ENCODE measurements around the gene GRIK3. TPM values are rescaled to one million over a fixed set of nuclear protein-coding genes. Genes with fewer than 3 reads are reported as not detected.

Gene GRIK3
- total RNA-seq, 2 donors from 2014 or later = not detected

GRCh38 chr1:36884029-36884701, 150.2 kb downstream of the GRIK3 start:
- H3K4me3 Mint-ChIP-seq = no peak overlapping the region
- H3K4me1 Mint-ChIP-seq (ENCODE audit: low read depth in 2 of 2) = no peaks in the 10 kb centered on the region
- no peaks in the 10 kb centered on the region for H3K9me3 Mint-ChIP-seq
- H3K36me3 Mint-ChIP-seq = no peaks in the 10 kb centered on the region
- DNase-seq (ENCODE audit: low spot score) = no peak
- H3K27me3 Mint-ChIP-seq = peaks cover 14 to 23% of the 10 kb centered on the region in 2 donors
- ATAC-seq = no peak
- no peak overlapping the region for H3K27ac Mint-ChIP-seq

GRCh38 chr1:36883315-36883949, 150.9 kb downstream of the GRIK3 start:
- H3K4me1 Mint-ChIP-seq (ENCODE audit: low read depth in 2 of 2) = no peaks in the 10 kb centered on the region
- no peak overlapping the region for H3K4me3 Mint-ChIP-seq
- H3K27ac Mint-ChIP-seq = no peak overlapping the region
- ATAC-seq = no peak
- H3K36me3 Mint-ChIP-seq = no peaks in the 10 kb centered on the region
- no peaks in the 10 kb centered on the region for H3K9me3 Mint-ChIP-seq
- no peak for DNase-seq (ENCODE audit: low spot score)
- peaks cover 7 to 16% of the 10 kb centered on the region in 2 donors for H3K27me3 Mint-ChIP-seq

GRCh38 chr1:36882536-36883285, 151.6 kb downstream of the GRIK3 start:
- no peak for ATAC-seq
- H3K27ac Mint-ChIP-seq = no peak overlapping the region
- H3K27me3 Mint-ChIP-seq = peaks cover 11 to 16% of the 10 kb centered on the region in 2 donors
- DNase-seq (ENCODE audit: low spot score) = no peak
- no peak overlapping the region for H3K4me3 Mint-ChIP-seq
- H3K36me3 Mint-ChIP-seq = no peaks in the 10 kb centered on the region
- no peaks in the 10 kb centered on the region for H3K4me1 Mint-ChIP-seq (ENCODE audit: low read depth in 2 of 2)
- no peaks in the 10 kb centered on the region for H3K9me3 Mint-ChIP-seq

GRCh38 chr1:36881541-36881940, 152.8 kb downstream of the GRIK3 start:
- no peaks in the 10 kb centered on the region for H3K36me3 Mint-ChIP-seq
- no peaks in the 10 kb centered on the region for H3K9me3 Mint-ChIP-seq
- ATAC-seq = no peak
- H3K27ac Mint-ChIP-seq = no peak overlapping the region
- DNase-seq (ENCODE audit: low spot score) = no peak
- H3K4me3 Mint-ChIP-seq = no peak overlapping the region
- H3K27me3 Mint-ChIP-seq = peaks cover 16 to 22% of the 10 kb centered on the region in 2 donors
- no peaks in the 10 kb centered on the region for H3K4me1 Mint-ChIP-seq (ENCODE audit: low read depth in 2 of 2)

GRCh38 chr1:36881068-36881405, 153.3 kb downstream of the GRIK3 start:
- DNase-seq (ENCODE audit: low spot score) = no peak
- no peak for ATAC-seq
- H3K9me3 Mint-ChIP-seq = no peaks in the 10 kb centered on the region
- no peak overlapping the region for H3K27ac Mint-ChIP-seq
- H3K4me3 Mint-ChIP-seq = no peak overlapping the region
- no peaks in the 10 kb centered on the region for H3K36me3 Mint-ChIP-seq
- no peaks in the 10 kb centered on the region for H3K4me1 Mint-ChIP-seq (ENCODE audit: low read depth in 2 of 2)
- peaks cover 16 to 22% of the 10 kb centered on the region in 2 donors for H3K27me3 Mint-ChIP-seq

- no peak for DNase-seq (ENCODE audit: low spot score)
- Mint-ChIP-seq H3K27ac (no peak overlapping the region), H3K9me3 (no peaks in the 10 kb centered on the region), H3K36me3 (no peaks in the 10 kb centered on the region), H3K27me3 (peaks cover 16 to 20% of the 10 kb centered on the region in 2 donors), H3K4me3 (no peak overlapping the region), H3K4me1 (ENCODE audit: low read depth in 2 of 2) (no peaks in the 10 kb centered on the region)
- ATAC-seq = peak in 1 of 2 donors; percentile 4
Observed at GRCh38 chr1:36880155-36881067, 153.9 kb downstream of the GRIK3 start.

- ATAC-seq = no peak
- Mint-ChIP-seq H3K4me1 (ENCODE audit: low read depth in 2 of 2) (no peaks in the 10 kb centered on the region), H3K27me3 (peaks cover 16 to 20% of the 10 kb centered on the region in 2 donors), H3K9me3 (no peaks in the 10 kb centered on the region), H3K27ac (no peak overlapping the region), H3K36me3 (no peaks in the 10 kb centered on the region), H3K4me3 (no peak overlapping the region)
- no peak for DNase-seq (ENCODE audit: low spot score)
Observed at GRCh38 chr1:36879613-36880012, 154.7 kb downstream of the GRIK3 start.

- Mint-ChIP-seq H3K36me3 (no peaks in the 10 kb centered on the region), H3K9me3 (no peaks in the 10 kb centered on the region), H3K4me1 (ENCODE audit: low read depth in 2 of 2) (no peaks in the 10 kb centered on the region), H3K4me3 (no peak overlapping the region), H3K27me3 (peaks cover 16 to 17% of the 10 kb centered on the region in 2 donors), H3K27ac (no peak overlapping the region)
- ATAC-seq = no peak
- DNase-seq (ENCODE audit: low spot score) = no peak
Observed at GRCh38 chr1:36876990-36877389, 157.3 kb downstream of the GRIK3 start.

- Mint-ChIP-seq H3K9me3 (no peaks in the 10 kb centered on the region), H3K27me3 (peaks cover 6 to 16% of the 10 kb centered on the region in 2 donors), H3K27ac (no peak overlapping the region), H3K36me3 (no peaks in the 10 kb centered on the region), H3K4me1 (ENCODE audit: low read depth in 2 of 2) (no peaks in the 10 kb centered on the region), H3K4me3 (no peak overlapping the region)
- ATAC-seq (peak in 1 of 2 donors; percentile 25), DNase-seq (ENCODE audit: low spot score) (peak; percentile 38)
Observed at GRCh38 chr1:36874271-36875060, 159.8 kb downstream of the GRIK3 start.

GRCh38 chr1:36872858-36873257, 161.5 kb downstream of the GRIK3 start:
- Mint-ChIP-seq H3K36me3 (no peaks in the 10 kb centered on the region), H3K27me3 (peaks cover 6 to 11% of the 10 kb centered on the region in 2 donors), H3K27ac (no peak overlapping the region), H3K9me3 (no peaks in the 10 kb centered on the region), H3K4me1 (ENCODE audit: low read depth in 2 of 2) (no peaks in the 10 kb centered on the region), H3K4me3 (no peak overlapping the region)
- peak; percentile 32 for DNase-seq (ENCODE audit: low spot score)
- ATAC-seq = no peak

GRCh38 chr1:36872126-36872754, 162.1 kb downstream of the GRIK3 start:
- H3K27me3 Mint-ChIP-seq = peaks cover 1 to 5% of the 10 kb centered on the region in 2 donors
- peak; percentile 16 for DNase-seq (ENCODE audit: low spot score)
- H3K27ac Mint-ChIP-seq = no peak overlapping the region
- no peaks in the 10 kb centered on the region for H3K9me3 Mint-ChIP-seq
- H3K4me3 Mint-ChIP-seq = no peak overlapping the region
- ATAC-seq = no peak
- no peaks in the 10 kb centered on the region for H3K4me1 Mint-ChIP-seq (ENCODE audit: low read depth in 2 of 2)
- H3K36me3 Mint-ChIP-seq = no peaks in the 10 kb centered on the region

- no peaks in the 10 kb centered on the region for H3K36me3 Mint-ChIP-seq
- H3K4me1 Mint-ChIP-seq (ENCODE audit: low read depth in 2 of 2) = no peaks in the 10 kb centered on the region
- peak; percentile 16 for DNase-seq (ENCODE audit: low spot score)
- H3K27me3 Mint-ChIP-seq = no peaks in the 10 kb centered on the region
- no peaks in the 10 kb centered on the region for H3K9me3 Mint-ChIP-seq
- H3K4me3 Mint-ChIP-seq = no peak overlapping the region
- H3K27ac Mint-ChIP-seq = no peak overlapping the region
- ATAC-seq = no peak
Observed at GRCh38 chr1:36871146-36871971, 163.0 kb downstream of the GRIK3 start.
